Epidermal melanocyte (primary cell): ENCODE measurements around the gene RNLS.

Experiments
- DNase-seq: peaks from one replicate; pipeline ENCODE4 v3.0.0; 2011; ENCODE audit warnings: low spot score; ENCODE audit not compliant: insufficient read length

The RNLS gene

GRCh38 chr10:88553116-88553752, 29.9 kb downstream of the RNLS start:
- peak; percentile 39 for DNase-seq

- DNase-seq, result no peak
These were observed 31.9 kb downstream of the RNLS start for GRCh38 chr10:88551246-88551645.

- DNase-seq, result no peak
These were observed 36.6 kb downstream of the RNLS start for GRCh38 chr10:88546497-88546896.

DNA sequence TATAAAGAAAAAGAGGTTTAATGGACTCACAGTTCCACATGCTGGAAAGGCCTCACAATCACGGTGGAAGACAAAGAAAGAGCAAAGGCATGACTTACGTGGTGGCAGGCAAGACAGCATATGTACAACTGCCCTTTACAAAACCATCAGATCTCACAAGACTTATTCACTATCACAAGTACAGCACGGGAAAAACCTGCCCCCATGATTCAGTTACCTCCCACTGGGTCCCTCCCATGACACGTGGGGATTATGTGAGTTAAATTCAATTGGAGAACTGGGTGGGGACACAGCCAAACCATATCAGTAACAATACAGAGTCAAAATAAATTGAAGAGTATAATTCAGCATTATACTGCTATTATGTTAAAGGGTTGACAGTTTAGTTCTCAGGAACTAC, 37.8 kb downstream of the RNLS start:
- DNase-seq, result no peak

GRCh38 chr10:88544140-88544870, 38.8 kb downstream of the RNLS start:
- DNase-seq, result no peak

DNA sequence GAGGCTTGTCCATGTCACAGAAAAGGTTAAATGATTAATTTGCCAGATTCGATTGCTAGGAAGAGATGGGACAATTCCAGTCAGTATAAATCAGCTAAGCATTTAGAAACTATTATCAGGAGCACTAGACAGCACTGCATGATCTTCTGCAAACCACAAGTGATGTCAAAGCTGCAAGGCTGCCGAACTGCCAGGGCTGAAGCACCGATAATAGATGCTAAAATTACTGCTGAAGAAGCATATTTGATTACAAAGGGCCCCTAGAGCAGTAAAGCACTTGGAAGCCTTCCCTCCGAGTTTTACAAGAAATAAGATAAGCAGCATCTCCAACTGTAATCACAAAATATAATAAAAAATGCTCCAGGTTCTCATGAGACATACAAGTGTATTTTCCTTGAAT, 40.6 kb downstream of the RNLS start:
- no peak for DNase-seq

GRCh38 chr10:88541116-88541626, 41.9 kb downstream of the RNLS start:
- DNase-seq, result no peak

GRCh38 chr10:88540351-88540750, 42.8 kb downstream of the RNLS start:
- DNase-seq, result no peak

DNA sequence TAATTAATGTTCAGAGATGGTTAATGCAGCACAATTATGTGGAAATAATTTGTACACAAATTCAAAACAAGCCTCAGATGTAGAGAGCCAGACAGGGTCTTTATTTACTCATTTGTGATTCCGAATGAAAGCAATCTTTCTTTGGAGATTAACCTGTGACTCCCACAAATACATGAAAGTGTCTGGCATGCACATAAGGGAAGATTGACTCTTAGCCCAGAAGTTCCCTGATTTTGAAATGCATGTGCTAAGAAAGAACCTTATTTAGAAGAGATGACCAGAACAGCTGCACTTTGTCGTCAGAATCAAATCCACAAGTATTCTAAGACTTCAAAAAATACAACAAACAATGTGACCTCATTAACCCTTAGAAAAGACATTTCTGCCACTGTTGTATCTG, 45.1 kb downstream of the RNLS start:
- no peak for DNase-seq

- no peak for DNase-seq
These were observed 45.8 kb downstream of the RNLS start for GRCh38 chr10:88537322-88537721.

DNA sequence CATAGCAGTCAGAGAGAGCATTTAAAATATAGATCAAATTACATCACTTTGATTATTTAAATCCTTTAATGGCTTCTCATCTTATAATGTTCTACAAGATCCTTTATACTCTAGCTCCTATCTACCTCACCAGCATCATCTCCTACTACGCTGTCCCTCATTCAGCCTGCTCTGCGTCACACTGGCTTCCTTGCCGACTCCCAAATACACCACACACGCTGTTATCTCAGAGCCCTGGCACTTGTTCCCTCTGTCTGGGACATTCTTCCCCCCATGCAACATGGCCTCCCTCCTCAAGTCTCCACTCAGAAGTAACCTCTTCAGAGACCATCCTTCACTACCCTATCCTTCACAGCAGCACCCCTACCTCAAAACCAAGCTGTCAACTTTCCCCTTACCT, 46.7 kb downstream of the RNLS start:
- DNase-seq, result no peak

- DNase-seq, result no peak
These were observed 48.9 kb downstream of the RNLS start for GRCh38 chr10:88534072-88534665.

DNA sequence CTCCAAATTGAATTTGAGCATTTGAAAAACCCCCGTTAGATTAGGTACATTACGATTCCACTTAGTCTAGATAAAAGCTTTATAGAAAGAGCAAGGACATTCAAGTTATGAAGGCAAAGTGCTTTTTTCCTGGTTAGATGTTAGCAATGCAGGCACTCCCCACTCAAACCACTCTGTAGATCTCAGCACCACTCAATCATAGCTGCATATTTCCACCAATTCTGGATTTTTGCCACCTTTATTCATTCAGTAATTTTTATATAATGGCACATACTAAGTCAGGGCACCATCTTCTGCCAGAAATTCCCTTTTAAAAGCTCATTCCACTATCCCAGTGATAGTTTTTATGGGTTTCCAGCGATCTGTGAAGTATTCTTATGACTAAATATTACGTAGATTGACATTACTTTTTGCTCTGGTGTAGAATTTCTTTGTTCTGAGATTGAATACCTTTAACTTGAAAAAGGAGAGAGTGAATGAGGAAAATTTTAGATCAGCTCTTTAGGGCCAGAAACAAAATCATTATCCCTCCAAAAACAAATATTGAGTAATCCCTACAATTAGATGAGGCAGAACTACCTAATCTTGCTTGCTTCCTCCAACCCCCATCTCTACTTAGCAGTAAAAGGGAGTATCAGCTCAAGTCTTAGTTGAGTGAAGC, 51.6 kb downstream of the RNLS start:
- DNase-seq, result no peak

DNA sequence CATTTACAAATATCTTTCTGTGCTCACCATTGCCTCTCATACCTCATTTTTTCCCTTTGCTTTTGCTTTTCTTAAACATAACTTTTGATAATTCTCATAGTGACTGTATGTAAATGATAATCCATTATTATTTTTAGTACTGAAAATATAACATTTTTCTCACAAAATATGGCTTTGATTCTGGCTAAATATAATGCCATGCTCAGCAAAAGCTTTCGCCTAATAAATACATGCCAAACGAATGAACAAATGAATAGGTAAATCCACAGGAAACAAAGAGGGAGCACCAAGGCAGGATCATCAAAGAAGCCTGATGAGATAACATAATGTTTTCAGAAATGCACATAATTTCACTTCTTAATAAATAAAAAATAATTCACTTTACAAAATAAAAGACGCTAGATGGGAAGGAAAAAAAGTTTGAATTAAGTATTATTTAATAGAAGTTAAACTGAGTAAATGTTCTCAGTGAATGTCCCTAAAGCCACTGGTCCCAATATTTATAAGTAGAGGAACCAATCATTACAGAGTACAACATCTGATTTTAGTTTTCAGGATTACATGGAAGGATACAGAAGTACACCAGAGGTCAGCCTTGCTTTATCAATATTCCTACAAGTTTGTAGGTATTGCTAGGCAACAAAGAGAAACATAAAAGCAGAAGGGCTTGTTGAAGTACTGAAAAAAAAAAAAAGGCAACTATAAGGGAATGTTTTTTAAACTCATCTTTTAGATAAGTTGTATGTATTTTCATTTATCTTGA, 52.3 kb downstream of the RNLS start:
- no peak for DNase-seq

GRCh38 chr10:88530093-88530492, 53.0 kb downstream of the RNLS start:
- DNase-seq, result no peak

GRCh38 chr10:88528806-88529570, 54.1 kb downstream of the RNLS start:
- no peak for DNase-seq

GRCh38 chr10:88528201-88528600, 54.9 kb downstream of the RNLS start:
- no peak for DNase-seq

DNA sequence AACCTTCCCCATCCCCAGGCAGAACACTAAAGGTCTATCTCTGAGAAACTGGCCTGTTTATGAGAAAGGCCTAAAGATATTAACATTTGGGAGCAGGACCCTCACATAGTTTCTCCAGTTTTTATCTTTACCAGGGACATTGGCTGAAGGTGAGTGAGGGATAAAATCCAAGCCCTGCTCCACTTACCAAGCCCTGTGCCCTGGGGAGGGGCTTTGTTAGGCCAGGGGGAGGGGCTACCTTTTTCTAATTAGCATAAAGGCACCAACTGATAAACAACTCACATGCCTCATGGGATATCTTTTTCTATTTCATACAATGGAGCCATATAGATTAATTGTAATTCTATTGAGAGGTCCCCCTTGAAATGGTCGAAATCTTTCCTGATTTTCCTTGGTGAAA, 55.9 kb downstream of the RNLS start:
- no peak for DNase-seq

GRCh38 chr10:88526501-88527105, 56.5 kb downstream of the RNLS start:
- DNase-seq, result no peak

DNA sequence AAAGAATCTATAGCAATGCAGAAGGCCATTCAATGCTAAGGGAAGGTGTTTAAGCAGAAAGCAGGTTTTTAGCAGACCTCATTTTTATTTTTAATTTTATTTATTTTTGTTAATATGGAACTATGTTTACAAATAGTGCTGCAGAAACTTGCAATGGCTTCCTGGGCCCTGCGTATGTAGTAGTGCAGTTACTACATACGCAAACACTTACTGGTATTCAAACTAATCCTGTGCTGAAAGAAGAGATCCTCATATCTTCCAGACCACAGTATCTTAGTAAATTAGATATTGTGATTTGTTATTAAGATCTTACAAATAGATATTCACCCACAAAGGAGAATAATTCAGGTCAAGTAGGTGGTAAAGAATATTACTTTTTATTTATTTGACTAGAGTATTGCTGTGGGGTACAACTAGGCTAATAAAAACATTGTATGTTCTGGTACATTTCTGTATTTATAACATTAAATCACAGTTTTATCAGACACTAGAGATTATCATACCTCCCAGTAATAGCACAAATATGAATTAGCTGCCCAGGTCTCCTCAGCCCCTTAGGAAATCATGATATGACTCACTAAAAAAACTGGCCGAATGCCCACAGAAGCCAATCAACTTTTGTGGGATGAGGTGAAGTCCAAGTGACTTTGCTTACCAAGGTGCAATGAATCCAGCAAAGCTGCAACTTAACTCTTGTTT, 57.6 kb downstream of the RNLS start:
- DNase-seq, result no peak
